Gastrocnemius medialis (tissue), 4 donors: ENCODE results near the gene CHCHD10.

Experiments used
- CTCF ChIP-seq, 5 experiments: fragments of 450-650 bp in 3 of 5; fragments of 200-600 bp in 2 of 5; sonication (generic) in 2 of 5; IDR thresholded peaks in 4 of 5; conservative IDR thresholded peaks in 1 of 5; 1 replicate in 4 of 5; 2 replicates in 1 of 5; pipeline ENCODE4 v1.5.1; 2016 to 2019; ENCODE audit warnings: antibody characterized with exemption in 5 of 5, mild to moderate bottlenecking in 3 of 5, moderate library complexity in 3 of 5
- POLR2A ChIP-seq, 2 donors: fragments of 450-650 bp; IDR thresholded peaks; one replicate each; pipeline ENCODE4 v1.6.1; 2017; ENCODE audit warnings: antibody characterized with exemption in 2 of 2, mild to moderate bottlenecking in 2 of 2, moderate library complexity in 2 of 2

- TF ChIP-seq CTCF (IDR thresholded peaks at IDR 0.05 in 4 of 5, conservative IDR thresholded peaks at IDR 0.05 in 1 of 5) (no peak), POLR2A (IDR thresholded peaks at IDR 0.05) (no peak)
Observed at GRCh38 chr22:23816156-23816976, 48.6 kb upstream of the CHCHD10 start.
